Activated effector memory CD4-positive, alpha-beta T cell treated with Interleukin-2 at 50 U/mL for 16 hours (primary cell): ENCODE data around the gene ABHD6.
"Not testable (repeated sequence)": the region's sequence is repeated elsewhere in the genome, so short reads cannot be mapped to it uniquely, and the experiment has no call there.

Experiments used
- DNase-seq: peaks from one replicate; pipeline ENCODE4 v3.0.0-alpha.2; 2020

Gene ABHD6

DNA sequence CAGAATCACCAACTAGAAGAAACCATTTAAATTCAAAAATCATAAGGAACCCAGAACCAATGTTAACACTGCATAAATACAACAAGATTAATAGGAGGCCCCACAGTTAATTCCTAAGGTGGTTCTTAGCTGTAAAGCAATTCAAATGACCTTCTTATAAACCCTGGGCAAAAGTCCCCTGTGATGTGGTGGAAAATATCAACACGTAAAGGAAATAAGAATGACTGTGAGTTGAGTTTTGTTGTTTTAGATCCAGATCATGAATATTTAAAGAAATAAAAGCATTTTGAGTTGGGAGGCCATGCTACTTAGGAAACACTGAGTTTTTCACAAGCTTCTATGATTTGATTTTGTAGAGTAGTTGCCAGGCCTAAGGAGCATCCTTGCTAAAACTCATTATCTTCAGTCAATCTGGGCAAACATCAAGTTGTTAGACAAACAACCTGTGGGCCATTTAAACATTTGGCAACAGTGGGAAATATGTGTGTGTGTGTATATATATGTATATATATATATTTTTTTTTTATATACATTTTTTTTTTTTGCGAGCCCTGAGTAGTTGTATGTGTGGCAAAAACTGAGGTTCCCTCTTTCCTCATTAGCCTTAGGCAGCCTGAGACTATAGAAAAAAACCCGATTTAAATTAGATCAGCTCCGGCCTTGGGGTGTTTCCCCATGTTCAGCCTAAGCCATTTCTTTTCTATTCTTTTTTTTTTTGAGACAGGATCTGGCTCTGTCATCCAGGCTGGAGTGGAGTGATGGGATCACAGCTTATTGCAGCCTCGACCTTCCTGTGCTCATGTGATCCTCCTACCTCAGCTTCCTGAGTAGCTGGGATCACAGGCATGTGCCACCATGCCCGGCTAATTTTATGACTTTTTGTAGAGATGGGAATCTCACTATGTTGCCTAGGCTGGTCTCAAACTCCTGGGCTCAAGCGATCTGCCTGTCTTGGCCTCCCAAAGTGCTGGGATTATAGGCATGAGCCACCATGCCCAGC lies 87.1 kb downstream of the ABHD6 start:
- DNase-seq, result no peak

DNA sequence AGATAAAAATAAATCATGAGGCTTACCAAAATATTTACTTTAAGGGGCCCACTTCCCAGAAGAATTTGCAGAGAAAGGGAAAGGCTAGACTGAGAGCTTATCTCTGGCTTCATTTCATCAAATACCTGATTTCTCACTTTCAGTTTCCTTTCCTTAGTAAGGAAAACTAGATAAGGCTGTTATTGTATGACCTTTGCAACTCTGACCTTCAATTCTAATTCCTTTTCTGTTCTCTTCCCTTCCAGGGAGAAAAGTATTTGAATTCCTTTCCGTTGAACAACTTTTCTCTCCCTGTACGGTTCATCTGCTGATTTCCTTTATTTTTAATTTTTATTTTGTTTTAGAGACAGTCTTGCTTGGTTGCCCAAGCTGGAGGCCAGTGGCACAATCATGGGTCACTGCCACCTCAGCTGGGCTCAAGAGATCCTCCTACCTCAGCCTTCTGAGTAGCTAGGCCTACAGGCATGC lies 88.0 kb downstream of the ABHD6 start:
- no peak for DNase-seq

DNA sequence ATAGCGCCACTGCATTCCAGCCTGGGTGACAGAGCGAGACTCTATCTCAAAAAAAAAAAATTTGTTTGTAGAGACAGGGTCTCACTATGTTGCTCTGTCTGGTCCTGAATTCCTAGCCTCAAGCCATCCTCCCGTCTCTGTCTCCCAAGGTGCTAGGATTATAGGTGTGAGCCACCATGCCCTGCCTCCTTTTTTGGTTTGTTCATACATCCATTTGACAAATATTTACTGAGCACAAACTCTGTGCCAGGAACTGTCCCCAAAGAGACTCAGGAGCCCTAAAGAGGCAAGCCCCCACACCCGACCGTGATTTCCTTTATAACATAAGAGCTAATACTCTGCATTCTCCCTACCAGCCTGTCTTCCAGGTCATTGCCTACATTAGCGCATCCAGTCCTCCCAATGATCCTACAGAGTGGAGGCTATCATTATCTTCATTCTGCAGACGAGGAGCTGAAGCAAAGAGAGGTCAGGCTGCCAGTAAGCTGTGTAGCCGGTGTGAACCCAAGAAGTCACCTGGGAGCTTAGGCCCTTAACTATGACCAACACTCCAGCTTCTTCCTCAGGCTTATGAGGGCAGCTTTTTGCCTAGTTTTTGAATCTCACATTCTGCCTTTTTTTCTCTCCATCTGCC lies 88.8 kb downstream of the ABHD6 start:
- no peak for DNase-seq

DNA sequence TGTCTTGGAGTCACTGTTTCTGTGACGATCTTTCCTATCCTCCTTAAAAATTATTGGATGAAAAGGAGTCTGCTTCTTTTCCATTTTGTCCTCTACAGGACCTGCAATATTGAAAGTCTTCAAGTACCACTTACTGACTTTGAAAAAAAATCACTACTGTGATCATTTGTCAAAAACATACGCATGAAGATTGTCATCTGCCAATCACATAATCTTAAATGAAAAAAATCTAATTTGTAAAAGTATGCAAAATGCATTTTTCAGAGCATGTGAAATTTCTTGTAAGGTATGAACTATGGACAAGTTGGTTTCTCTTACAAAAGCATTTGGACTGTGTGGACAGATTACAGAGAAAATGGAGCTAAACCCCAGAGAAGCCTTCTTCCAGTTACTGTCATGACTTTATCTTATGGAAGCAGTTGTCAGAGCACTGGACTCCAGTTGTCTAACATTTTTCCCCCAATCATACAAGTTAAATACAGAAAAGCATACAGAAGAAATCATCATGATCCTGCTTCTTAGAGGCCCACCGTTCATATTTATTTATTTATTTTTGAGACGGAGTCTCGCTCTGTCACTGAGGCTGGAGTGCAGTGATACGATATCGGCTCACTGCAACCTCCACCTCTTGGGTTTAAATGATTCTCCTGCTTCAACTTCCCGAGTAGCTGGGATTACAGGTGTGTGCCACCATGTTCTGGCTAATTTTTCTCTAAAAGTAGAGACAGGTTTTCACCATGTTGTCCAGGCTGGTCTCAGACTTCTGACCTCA lies 91.7 kb downstream of the ABHD6 start:
- DNase-seq, result no peak

DNA sequence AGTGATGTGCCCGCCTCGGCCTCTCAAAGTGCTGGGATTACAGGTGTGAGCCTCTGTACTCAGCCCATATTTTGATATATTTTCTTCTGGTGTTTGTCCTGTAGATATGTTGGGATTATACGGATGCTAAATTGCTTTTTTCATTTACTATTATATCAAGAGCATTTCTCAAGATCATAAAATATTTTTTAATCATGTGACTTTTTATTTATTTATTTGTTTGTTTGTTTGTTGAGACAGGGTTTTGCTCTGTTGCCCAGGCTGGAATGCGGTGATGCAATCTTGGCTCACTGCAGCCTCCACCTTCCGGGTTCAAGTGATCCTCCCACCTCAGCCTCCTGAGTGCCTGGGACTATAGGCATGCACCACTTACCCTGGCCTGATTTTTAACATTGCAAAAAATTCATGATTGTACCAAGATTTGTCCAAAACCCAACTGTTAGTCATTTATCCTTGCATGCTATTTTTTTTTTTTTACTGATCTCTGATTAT lies 92.4 kb downstream of the ABHD6 start:
- DNase-seq, result no peak

DNA sequence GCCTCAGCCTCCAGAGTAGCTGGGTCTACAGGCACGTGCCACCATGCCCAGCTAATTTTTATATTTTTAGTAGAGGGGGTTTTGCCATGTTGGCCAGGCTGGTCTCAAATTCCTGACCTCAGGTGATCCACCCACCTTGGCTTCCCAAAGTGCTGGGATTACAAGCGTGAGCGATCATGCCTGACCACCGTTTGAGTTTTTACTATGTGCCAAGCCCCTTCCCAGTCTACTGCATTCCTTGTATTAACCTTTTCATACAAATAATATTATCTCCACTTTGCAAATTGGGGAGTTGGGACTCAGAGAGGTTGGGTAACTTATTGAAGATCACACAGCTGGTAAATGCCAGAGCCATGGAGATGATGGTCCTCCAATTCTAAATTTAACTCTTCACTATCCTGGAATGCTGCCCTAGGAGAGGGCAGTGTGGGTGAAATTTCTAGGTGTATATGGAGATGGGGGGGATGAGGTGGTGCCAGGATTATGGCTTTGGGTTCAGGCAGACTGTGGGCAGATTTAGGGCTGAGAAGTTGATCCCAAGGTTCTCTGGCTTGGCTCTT lies 94.1 kb downstream of the ABHD6 start:
- no peak for DNase-seq

DNA sequence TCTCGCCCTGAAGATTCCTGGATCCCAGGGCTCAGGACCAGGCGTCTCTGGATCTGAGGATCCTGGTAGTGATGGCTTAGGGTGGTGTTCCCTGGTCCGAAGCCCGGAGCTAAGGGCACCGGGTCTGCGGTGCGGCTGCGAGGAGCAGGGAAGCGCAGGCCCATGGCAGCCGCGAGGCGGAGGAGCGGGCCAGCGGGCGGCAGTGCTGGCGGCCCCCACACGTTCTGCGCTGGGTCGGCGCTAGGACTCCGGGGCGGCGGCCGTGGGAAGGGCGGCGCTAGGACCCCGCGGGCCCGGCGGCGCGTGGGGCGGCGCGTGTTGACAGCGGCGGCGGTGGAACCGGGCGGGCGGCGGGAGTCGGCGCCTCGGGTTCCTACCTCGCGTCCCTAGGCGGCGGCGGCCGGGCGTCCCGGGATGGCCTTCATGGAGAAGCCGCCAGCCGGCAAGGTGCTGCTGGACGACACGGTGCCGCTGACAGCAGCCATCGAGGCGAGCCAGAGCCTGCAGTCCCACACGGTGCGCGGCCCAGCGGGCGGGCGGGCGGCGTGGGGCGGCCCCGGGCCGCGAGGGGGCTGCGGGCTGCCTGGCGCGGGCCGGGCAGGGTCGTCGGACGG lies 95.1 kb downstream of the ABHD6 start, which contains the start of gene PXK:
PXK (plus strand) TSS at position 318 of the 614 bp plus-strand sequence; CDS start at position 415, 97 bp downstream.
- DNase-seq, result peak; percentile 73

DNA sequence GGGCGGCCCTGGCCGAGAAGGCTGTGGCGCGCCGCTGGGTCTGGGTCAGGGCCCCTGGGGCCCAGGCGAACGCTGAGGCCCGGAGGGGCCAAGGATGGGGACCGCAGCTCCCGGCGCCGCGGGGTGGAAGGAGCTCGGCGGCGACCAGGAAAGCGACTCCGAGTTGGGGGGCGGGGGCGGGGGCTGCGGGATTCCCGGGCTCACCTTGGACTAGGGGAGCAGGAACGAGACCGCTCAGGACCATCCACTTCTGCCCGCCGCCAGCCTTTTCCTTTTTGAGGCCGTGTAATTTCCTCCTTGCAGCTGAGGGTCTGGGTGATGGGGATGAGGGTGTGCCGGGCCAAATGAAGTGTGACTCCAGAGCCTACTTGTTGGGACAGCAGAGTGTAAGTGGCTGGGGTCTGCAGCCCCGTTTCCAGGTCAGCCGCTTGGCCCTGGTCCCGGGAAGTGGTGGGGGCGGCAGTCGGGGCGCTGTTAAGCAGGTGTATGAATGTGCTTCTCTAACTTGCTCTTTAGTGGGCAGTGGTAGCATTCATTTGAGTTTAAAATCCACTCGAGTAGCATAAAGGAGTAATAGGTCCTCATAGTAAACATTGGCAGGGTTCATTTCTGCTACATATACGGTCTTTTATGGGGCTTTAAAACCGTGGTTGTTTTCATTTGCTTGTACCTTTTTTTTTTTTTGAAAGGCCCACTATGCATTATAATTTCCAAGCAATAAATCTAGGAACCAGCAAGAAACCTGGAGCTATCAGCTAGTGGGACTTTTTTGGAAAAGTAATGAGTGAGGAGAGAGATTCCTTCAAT lies 95.8 kb downstream of the ABHD6 start:
- peak; percentile 11 for DNase-seq

DNA sequence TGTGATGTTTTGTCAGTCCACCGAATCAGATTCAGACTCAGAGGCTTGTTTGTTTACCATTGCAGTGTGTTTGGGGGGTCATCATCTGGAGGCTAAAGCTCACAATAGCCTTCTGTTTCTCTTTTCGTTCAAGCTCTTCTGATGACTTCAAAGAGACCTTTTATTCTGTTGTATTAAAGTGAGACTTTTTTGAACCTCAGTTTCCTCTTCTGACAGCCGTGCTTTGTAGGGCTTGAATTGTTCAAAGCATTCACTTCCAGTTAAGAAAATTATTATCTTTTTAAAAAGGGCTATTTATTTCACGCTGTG lies 96.4 kb downstream of the ABHD6 start:
- DNase-seq, result no peak

DNA sequence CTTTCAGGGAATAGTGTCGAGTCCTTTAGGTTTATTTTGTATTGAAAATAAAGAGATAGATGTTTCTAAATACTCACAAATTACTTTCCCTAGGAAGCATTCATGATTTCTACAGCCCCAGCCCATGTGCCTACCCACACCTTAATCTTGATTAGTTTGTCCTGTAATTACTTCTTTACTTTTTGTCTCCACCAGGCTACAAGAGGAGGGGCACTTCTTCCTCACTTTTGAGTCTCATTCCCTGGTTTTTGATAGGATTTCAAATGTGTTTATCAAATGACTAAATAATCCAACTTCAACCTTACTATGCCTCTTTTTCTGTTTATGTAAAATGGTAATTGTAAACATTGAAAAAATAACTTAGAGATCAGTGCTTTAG lies 96.9 kb downstream of the ABHD6 start:
- no peak for DNase-seq

DNA sequence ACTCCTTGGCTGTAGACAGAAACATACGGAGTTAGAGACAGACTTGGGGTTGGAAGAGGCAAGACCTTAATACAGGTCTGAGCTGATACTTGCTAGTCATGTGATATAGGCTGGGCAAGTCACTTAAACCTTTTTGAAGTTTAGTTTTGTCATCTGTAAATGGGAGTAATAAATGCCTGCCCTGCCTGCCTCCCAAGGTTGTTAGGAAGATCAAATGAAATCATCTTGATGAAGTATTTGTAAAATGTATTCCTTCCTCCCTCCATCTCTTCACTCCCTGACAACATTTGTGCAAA lies 98.0 kb downstream of the ABHD6 start:
- DNase-seq, result no peak

DNA sequence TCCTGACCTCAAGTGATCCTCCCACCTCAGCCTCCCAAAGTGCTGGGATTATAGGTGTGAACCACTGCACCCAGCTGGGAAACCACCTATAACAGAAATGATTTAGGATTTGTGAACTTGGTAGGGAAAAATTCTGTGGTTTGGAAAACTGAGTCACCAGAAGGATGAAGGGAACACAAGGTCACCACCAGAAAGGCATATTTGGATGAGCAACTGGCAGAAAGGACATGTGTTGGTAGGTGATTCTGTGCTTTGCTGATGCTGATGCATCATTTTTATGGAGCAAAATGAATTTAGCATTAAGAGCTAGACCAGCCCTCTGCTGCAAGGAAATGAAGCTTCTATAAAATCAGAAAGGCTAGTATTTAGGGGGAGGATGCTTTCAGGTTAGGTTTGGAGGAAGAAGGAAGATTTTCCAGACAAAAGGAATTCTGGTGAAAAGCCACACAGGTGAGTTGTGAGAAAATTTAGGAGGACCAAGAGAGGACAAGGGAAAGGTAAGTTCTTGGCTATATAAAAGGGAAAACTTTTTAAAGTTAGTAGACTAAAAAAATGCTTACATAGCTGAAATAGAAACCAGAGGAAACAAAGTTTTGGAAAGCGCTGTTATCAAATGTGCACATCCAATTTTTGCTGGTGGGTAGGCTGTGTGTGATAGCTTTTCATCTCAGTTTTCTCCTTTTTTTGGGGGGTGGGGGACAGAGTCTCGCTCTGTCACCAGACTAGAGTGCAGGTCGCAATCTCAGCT lies 98.7 kb downstream of the ABHD6 start:
- no peak for DNase-seq

DNA sequence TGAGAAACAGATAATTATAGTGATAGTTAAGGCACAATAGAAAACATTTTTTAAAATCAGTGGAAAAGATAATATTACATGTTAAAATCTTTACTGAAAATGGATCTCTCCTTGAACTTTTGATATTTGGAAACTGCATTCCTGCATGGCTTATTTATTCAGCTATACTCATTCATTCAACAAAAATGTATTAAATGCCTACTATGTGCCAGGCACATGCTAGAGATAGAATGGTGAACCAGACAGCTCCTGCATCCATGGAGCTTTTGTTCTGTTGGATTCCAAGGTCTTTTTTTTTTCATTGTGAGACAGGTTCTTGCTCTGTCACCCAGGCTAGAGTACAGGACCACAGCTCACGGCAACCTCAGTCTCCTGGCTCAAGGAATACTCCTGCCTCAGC lies 99.6 kb downstream of the ABHD6 start:
- no peak for DNase-seq

DNA sequence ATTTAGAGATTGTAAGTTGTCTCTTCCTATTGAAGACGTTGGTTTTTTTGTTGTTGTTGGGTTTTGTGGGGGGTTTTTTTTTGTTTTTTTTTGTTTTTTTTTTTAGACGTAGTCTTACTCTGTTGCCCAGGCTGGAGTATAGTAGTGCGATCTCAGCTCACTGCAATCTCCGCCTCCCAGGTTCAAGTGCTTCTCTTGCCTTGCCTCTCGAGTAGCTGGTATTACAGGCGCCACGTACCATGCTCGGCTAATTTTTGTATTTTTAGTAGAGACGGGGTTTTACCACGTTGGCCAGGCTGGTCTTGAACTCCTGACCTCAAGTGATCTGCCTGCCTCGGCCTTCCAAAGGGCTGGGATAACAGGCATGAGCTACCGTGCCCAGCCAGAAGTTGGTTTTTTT lies 101.6 kb downstream of the ABHD6 start:
- DNase-seq, result not testable (repeated sequence)

DNA sequence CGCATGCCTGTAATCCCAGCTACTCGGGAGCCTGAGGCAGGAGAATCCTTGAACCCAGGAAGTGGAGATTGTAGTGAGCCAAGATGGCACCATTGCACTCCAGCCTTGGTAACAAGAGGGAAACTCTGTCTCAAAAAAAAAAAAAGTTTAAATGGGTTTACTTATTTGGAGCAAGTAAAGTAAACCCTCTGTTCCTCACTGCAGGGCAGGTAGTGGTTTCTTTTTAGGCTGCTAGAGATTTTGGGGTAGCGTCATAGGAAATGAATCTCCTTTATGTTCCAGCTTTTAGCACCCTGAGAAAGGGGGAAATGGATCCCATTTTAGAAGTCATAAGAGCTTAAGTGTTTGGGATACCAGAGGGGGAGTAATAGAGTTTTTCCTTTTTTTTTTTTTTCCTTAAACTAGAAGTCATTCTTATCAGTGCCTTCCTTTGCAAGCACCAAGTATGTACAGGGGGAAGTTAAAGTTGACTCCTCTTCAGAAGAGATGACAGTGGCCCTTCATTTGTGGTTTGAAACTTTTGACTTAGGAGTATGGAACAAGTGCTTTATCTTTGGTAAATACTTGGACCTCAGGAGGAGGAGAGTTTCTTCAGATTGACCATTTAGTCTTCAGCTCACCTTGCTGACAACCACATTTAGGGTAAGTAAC lies 103.1 kb downstream of the ABHD6 start:
- DNase-seq, result no peak

DNA sequence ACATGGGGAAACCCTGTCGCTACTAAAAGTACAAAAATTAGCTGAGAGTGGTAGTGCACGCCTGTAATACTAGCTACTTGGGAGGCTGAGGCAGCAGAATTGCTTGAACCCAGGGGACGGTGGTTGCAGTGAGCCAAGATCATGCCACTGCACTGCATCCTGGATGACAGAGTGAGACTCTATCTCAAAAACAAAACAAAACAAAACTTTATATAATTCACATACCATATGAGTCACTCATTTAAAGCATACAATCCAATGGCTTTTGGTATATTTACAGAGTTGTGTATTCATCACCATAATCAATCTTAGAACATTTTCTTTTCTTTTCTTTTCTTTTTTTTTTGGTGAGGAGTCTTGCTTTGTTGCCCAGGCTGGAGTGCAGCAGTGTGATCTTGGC lies 103.8 kb downstream of the ABHD6 start:
- no peak for DNase-seq

DNA sequence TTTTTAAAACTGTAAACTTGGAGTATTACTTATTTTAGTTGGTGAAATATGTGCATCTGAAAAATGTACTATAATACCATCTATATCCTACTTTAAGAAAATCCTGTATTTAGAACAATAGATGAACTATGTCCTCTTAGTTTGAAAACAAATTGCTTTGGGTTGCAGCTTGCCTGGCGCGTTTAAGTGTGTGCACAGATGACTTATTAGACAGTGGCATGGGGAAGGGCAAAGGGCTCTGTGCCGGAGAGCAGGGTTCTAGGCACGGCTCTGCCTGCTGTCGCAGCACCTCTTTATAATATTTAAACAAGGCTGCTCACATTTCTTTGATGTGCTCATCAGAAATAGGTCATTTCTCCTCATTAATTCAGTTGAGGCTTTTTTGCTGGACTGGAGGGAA lies 105.1 kb downstream of the ABHD6 start:
- DNase-seq, result no peak
